GM21360 (cell line): ENCODE data around the gene MYT1.
A peak's percentile ranks its signal among the peaks of the same experiment; 100 is the strongest.
"Not testable (repeated sequence)": the region's sequence is repeated elsewhere in the genome, so short reads cannot be mapped to it uniquely, and the experiment has no call there.

Experiments
- ATAC-seq: cut with Tn5 transposase; IDR thresholded peaks from one replicate; pipeline ENCODE4 v1.9.1; 2021; ENCODE audit warnings: mild to moderate bottlenecking, moderate library complexity; ENCODE audit not compliant: unreplicated experiment

Gene MYT1

DNA sequence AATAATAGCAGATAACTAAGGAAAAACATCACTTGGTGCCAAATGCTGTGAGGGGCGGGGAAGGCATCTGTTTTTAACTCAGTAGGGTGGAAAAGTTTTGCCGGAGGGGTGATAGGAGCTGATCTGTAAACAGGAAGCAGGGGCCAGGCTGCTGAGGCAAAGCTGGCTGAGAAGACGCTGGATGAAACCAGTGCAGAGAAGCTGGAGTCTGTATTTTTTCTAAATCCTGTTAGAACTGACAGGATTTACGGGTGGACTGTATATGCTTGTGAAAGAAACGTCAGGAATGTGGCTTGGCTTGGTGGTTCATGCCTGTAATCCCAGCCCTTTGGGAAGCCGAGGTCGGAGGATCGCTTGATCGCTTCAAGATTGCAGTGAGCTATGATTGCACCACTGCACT, 96.9 kb downstream of the MYT1 start:
- ATAC-seq, result no peak

DNA sequence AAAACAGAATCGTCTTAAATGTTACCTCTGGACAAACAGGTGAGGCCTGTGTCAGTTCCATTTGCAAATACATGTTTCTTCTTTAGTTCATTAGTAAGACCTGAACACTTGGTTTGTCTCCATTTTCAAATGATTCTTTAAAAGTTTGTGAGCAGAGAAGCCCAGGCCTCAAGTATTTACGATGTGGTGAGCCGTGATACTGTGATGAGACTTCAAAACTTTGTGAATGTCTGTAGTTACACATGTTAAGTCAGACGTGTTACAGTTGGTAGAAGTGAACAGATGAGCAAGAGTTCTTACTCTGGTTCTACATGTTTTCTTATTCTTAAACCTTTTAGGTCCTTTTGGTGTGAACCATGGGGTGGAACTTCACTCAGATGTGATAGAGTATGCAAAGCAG, 99.8 kb downstream of the MYT1 start:
- no peak for ATAC-seq

DNA sequence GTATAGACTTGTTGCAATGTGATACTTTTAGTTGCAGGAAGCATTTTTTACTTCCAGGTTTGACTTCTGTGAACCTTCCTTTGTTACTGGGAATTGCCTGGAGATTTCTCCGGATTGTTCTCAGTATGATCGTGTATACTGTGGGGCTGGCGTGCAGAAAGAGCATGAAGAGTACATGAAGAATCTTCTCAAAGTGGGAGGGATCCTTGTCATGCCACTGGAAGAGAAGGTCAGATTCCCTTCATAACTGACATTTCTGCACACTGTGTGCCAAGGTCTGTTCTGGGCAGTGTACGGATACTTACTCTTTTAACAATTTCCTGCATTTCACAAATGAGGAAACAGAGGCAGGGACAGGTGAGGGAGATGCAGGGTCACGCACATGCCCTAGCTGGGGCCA, 100.9 kb downstream of the MYT1 start:
- ATAC-seq, result no peak

DNA sequence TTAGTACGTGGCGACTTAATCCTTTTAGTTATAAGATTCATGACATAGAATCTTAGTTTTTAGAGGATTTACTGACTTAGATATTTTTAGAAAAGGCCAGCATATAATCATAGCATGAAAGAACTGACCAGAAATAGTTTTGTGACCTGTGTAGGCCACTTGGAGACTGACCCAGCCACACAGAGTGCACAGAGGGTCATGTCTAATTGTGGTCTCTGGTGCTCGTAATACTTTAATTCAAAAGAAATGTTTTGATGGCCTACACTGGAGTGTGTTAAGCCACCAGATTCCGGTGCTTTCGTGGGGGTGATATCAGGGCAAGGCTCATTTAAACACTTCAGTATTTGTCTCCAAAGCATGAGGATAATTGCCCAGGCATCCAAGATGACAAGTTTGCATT, 102.7 kb downstream of the MYT1 start:
- ATAC-seq, result no peak

GRCh38 chr20:64268174-64268573, 103.9 kb downstream of the MYT1 start:
- ATAC-seq, result no peak

DNA sequence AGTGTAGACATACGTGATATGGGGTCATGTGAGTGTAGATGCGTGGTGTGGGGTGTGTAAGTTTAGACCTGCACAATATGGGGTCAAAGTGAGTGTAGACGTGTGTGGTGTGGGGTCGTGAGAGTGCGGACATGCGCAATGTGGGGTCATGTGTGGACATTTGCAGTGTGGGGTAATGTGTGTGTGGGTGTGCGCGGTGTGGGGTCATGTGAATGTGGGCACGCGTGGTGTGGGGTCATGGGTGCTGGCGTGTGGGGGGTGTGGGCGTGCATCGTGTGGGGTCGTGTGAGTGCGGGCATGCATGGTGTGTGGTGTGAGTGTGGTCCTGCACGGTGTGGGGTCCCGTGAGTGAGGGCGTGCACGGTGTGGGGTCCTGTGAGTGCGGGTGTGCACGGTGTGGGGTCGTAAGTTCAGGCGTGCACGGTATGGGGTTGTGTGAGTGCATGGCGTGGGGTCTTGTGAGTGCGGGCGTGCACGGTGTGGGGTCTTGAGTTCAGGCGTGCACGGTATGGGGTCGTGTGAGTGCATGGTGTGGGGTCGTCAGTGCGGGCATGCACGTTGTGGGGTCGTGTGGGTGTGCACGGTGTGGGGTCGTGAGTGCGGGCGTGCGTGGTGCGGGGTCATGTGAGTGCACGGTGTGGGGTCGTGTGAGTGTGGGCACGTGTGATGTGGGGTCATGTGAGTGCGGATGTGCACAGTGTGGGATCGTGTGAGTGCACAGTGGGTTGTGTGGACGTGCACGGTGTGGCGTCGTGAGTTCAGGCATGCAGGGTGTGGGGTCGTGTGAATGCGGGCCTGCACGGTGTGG, 105.6 kb downstream of the MYT1 start:
- ATAC-seq, result no peak

- ATAC-seq, result no peak
Observed at GRCh38 chr20:64271636-64272035, 107.4 kb downstream of the MYT1 start.

GRCh38 chr20:64273109-64273508, 108.9 kb downstream of the MYT1 start:
- no peak for ATAC-seq

DNA sequence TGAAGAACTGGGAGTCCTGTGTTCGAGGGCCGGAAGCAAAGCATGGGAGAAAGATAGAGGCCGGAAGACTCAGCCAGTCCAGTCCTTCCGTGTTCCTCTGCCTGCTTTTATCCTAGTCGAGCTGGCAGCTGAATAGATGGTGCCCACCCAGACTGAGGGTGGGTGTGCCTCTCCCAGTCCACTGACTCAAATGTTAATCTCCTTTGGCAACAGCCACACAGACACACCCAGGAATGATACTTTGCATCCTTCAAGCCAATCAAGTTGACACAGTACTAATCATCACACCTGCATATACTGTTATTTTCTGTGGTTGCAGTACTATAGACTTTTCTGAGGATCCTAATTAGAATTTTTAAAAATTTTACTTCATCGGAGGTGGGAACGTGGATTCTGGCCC, 112.6 kb downstream of the MYT1 start:
- ATAC-seq, result no peak

GRCh38 chr20:64277571-64278316, 113.5 kb downstream of the MYT1 start:
- no peak for ATAC-seq

DNA sequence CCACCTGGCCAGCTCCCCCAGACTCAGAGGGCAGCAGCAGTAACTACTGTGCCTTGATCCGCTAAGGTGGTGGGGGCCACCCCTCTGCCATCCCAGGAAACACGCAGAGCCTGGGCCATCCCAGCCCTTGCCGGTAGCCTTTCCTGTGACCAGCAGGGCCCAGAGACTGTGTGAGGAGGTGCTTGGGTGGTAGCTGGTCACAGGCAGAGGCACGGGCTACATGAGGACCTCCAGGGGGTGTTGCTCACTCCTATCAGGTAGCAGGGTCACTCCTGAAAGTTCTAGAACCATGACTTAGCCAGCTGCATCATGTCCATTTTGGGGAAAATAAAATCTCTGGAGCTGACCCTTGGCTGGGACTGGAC, 114.0 kb downstream of the MYT1 start:
- ATAC-seq, result no peak

- no peak for ATAC-seq
Observed at GRCh38 chr20:64279826-64280459, 115.7 kb downstream of the MYT1 start.

DNA sequence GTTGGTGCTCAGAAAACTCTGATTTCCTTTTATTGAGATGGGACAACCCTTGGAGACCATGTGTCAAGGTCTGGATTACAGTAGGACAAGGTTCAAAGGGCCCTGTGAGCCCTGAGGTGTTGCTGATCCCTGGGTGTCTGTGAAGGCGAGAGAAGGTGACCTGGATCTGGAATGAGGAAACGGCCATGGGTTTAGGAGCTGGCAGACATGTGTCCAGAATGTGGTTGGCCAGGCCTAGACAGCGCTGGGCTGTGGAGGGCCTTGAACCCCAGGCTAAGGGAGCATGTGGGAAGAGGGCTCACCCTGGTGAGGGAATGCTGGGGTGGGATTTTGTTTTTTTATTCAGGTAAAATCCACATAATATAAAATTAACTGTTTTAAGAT, 116.2 kb downstream of the MYT1 start:
- no peak for ATAC-seq

DNA sequence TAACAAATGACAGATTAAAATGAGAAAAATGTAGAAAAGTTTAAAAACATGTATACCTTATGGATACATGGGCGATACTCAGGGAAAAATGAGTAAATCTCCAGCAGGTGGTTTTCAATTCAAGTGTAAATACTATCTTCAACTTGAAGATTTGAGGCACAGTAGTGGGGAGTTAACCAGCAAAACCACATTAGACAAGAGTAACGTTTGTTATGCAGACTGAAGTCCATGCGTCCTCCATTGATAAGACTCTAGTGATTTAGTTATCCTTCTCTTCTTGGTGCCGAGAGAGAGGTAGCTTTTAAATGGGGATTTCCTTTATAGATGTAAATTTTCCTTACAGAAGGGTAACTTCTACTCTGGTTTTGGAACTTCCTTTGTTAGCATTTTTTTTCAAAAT, 119.4 kb downstream of the MYT1 start:
- no peak for ATAC-seq

DNA sequence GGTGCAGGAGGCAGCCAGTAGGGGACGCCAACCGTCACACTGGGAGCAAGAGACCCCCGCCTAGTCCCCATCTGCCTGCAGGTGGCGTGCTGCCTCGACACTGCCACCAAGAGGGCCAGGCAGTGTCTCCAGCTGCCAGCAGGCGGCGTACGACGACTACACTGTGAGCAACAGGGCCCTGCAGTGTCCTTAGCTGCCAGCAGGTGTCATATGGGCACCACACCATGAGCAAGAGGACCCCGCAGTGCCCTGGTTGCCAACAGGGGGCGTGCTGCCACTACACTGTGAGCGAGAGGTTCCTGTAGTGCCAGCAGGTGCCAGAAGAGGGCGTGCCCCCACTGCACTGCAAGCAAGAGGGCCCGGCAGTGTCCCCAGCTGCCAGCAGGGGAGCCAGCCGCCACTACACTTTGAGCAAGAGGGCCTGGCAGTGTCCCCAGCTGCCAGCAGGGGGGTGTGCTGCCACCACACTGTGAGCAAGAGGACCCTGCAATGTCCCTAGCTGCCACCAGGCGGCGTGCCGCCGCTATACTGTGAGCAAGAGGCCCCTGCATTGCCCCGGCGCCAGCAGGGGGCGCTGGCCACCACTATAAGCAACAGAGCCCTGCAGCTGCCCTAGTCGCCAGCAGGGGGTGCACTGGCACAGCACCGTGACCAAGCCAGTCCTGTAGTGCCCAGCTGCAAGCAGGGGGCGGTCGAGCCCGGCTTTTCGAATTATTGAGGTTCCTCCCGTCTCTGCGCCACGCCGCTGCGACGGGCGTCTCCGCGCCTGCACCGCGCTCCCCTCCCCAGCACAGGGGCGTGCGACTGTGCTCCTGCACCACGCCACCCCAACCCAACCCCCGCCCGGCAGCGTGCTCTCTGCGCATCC, 121.6 kb downstream of the MYT1 start:
- peak; percentile 93 for ATAC-seq

DNA sequence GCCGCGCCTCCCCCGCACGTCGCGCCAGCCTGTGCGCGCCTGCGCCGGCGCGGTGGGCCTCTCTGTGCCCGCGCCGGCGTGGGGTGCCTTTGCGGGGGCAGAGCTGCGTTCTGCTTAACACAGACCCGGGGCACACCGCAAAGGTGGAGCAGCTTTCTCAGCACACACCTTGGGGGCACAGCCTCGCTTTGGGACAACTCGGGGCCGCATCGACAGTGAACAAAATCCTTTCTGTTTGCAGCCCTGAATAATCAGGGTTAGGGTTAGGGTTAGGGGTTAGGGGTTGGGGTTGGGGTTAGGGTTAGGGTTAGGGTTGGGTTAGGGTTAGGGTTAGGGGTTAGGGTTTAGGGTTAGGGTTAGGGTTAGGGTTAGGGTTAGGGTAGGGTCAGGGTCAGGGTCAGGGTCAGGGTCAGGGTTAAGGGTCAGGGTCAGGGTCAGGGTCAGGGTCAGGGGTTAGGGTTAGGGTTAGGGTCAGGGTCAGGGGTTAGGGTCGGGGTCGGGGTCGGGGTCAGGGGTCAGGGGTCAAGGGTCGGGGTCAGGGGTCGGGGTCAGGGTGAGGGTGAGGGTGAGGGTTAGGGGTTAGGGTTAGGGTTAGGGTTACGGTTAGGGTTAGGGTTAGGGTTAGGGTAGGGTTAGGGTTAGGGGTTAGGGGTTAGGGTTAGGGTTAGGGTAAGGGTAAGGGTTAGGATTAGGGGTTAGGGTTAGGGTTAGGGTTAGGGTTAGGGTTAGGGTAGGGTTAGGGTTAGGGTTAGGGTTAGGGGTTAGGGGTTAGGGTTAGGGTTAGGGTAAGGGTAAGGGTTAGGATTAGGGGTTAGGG, 122.4 kb downstream of the MYT1 start:
- not testable (repeated sequence) for ATAC-seq

GRCh38 chr20:64287264-64287590, 123.0 kb downstream of the MYT1 start:
- ATAC-seq, result not testable (repeated sequence)
